Measurements from ENCODE around the gene FIGNL2.
"Not testable (repeated sequence)": the region's sequence is repeated elsewhere in the genome, so short reads cannot be mapped to it uniquely, and the experiment has no call there.

FIGNL2 gene

GRCh38 chr12:51848326-51848727 is at the start of gene FIGNL2:
FIGNL2 (minus strand) TSS chr12:51848718; CDS start chr12:51822413, 26,305 bp downstream.
- peak in 2 of 56 donors; percentile 11 to 73 for DNase-seq

GRCh38 chr12:51897181-51897580 is 48.7 kb upstream of the FIGNL2 start:
- DNase-seq = no peak

GRCh38 chr12:51896236-51896635 is 47.7 kb upstream of the FIGNL2 start:
- no peak for DNase-seq

GRCh38 chr12:51895378-51896135 is 47.0 kb upstream of the FIGNL2 start:
- DNase-seq = no peak

GRCh38 chr12:51893786-51894185 is 45.3 kb upstream of the FIGNL2 start:
- no peak for DNase-seq

- no peak for DNase-seq
Measured at GRCh38 chr12:51891843-51892242, 43.3 kb upstream of the FIGNL2 start.

- DNase-seq = no peak
Measured at GRCh38 chr12:51890511-51891171, 42.1 kb upstream of the FIGNL2 start.

- no peak for DNase-seq
Measured at GRCh38 chr12:51890133-51890464, 41.6 kb upstream of the FIGNL2 start.

GRCh38 chr12:51889216-51890132 is 41.0 kb upstream of the FIGNL2 start:
- no peak for DNase-seq

- DNase-seq = no peak
Measured at GRCh38 chr12:51888316-51889215, 40.0 kb upstream of the FIGNL2 start.

- DNase-seq = peak in 1 of 56 donors; percentile 23
Measured at GRCh38 chr12:51887476-51888315, 39.2 kb upstream of the FIGNL2 start, which contains the start of gene ANKRD33. ANKRD33 (plus strand) TSS chr12:51888103; CDS start chr12:51888187, 84 bp downstream.

- DNase-seq = peak in 16 of 56 donors; percentile 16 to 62 (median 25)
Measured at GRCh38 chr12:51886021-51886710, 37.6 kb upstream of the FIGNL2 start.

GRCh38 chr12:51885294-51886020 is 36.9 kb upstream of the FIGNL2 start:
- not testable (repeated sequence) for DNase-seq

GRCh38 chr12:51884676-51885229 is 36.2 kb upstream of the FIGNL2 start:
- no peak for DNase-seq

GRCh38 chr12:51883998-51884675 is 35.6 kb upstream of the FIGNL2 start:
- no peak for DNase-seq

- no peak for DNase-seq
Measured at GRCh38 chr12:51883295-51883694, 34.8 kb upstream of the FIGNL2 start.

- no peak for DNase-seq
Measured at GRCh38 chr12:51879102-51879501, 30.6 kb upstream of the FIGNL2 start.

Measured in amygdala (tissue), 56 donors.